Pancreas (tissue), 10 donors: ENCODE results near the gene COL9A2. TPM values are rescaled to one million over a fixed set of nuclear protein-coding genes. Genes with fewer than 3 reads are reported as not detected.

Experiments used
- ATAC-seq, 4 donors: fragments of 200-7000 bp; cut with Tn5 transposase; one replicate each; pipeline versions ENCODE4 v1.8.0 to v1.9.1; 2020; ENCODE audit warnings: mild to moderate bottlenecking in 4 of 4, moderate library complexity in 4 of 4
- DNase-seq, 6 donors: peaks; one replicate each; pipeline ENCODE4 v3.0.0-alpha.2; 2020
- FAIRE-seq: peaks from 2 replicates; lab custom pipeline; 2012; peaks lifted over from hg19 to GRCh38; lab: Jason Lieb, UNC
- H3K27ac ChIP-seq, 4 donors: fragments of 200-600 bp; sonication (generic); 1 replicate in 3 of 4; 2 replicates in 1 of 4; pipeline versions ENCODE4 v1.5.0 to v1.8.0; 2020
- H3K27me3 ChIP-seq, 4 donors: fragments of 200-600 bp; one replicate each; pipeline ENCODE4 v1.8.0; 2021
- H3K36me3 ChIP-seq, 3 donors: fragments of 200-600 bp; sonication (generic) in 1 of 3; one replicate each; pipeline versions ENCODE4 v1.5.0 to v1.8.0; 2020 to 2021
- H3K4me1 ChIP-seq, 3 donors: fragments of 200-600 bp; one replicate each; pipeline ENCODE4 v1.8.0; 2021
- H3K4me3 ChIP-seq, 4 donors: fragments of 200-600 bp; sonication (generic) in 2 of 4; one replicate each; pipeline versions ENCODE4 v1.5.0 to v1.8.0; 2020 to 2021
- H3K9me3 ChIP-seq, 4 donors: fragments of 200-600 bp; one replicate each; pipeline ENCODE4 v1.8.0; 2021
- WGBS, 2 donors: extraction: QIAGEN DNeasy Blood & Tissue Kit; methylation state at CpG; one replicate each; pipeline ENCODE4 v1.1.7; 2013; 5-methylcytosine and 5-hydroxymethylcytosine counted together
- intact Hi-C, 3 donors: fragments of 100-400 bp; cut with DNase I; formaldehyde crosslinking; loops; one replicate each; pipeline versions ENCODE4 v1.11.1 to v1.14.2; 2022
- polyA plus RNA-seq, 2 donors: library from polyadenylated mRNA; stranded (reverse); fragments of 200-250 nt; gene quantifications; one replicate each; pipeline ENCODE4 v1.2.3, GENCODE V29; 2013
- total RNA-seq, 6 donors: library from RNA; stranded (reverse); fragmentation: NEBNext Ultra II Directional in 4 of 6; extraction: Animal tissue kit (Norgen Biotek cat#: 25700) in 4 of 6; gene quantifications; one replicate each; pipeline versions ENCODE4 v1.2.1 to v1.2.4, GENCODE V29; 2021 to 2023
- TF ChIP-seq, protein P1 (sequence below), 4 donors: fragments of 200-600 bp; sonication (generic) in 3 of 4; IDR thresholded peaks; one replicate each; pipeline versions ENCODE4 v1.5.0 to v1.8.0; 2021; ENCODE audit warnings: antibody characterized with exemption in 4 of 4
- donor health status: healthy with polysubstance abuse.
- donor health status: DM: no; HTN: no; CAD: no; lungs with moderate emphysema.
- donor health status: DM: no; HTN: no; CAD: no.
- donor health status: control.
- donor health status: control.
- donor health status: Bipolar disorder and iron deficiency.
- donor health status: DM: yes; HTN: yes; CAD: no.
- donor health status: DM: no; HTN: no; CAD: no.
- donor health status: DM: no; HTN: no; CAD: no.
- donor health status: DM: yes; HTN: yes; CAD: no.

COL9A2 gene
- total and polyA plus RNA-seq, 8 donors = 0.55 to 10.9 (median 2.1) TPM

DNA sequence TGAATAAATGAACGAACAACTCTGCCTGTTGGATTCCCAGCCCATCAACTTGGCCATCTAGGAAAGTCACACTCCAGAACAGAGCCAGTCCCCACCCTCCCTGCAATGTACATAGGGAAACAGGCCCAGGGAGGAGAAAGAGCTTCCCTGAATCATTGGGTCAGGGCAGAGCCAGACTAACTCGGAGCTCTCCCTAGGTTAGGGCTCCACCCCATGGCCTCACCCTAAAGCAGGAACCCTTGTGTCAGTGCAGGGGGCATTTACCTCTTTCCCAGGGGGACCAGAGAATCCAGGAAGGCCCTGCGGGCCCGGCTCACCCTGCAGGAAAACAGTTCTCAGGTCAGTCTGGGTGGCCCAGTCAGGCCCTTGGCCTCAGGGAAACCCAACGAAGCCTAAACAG, 11.6 kb downstream of the COL9A2 start:
- intact Hi-C loops = no loop called here
- Histone ChIP-seq H3K4me3 (no peak overlapping the region), H3K27ac (no peak overlapping the region), H3K4me1 (no peaks in the 10 kb centered on the region), H3K9me3 (no peaks in the 10 kb centered on the region), H3K36me3 (no peaks in the 10 kb centered on the region), H3K27me3 (no peaks in the 10 kb centered on the region)
- FAIRE-seq (no peak), DNase-seq (no peak), ATAC-seq (peak in 3 of 4 donors; percentile 51 to 70 (median 57))
- TF ChIP-seq, protein P1, sequence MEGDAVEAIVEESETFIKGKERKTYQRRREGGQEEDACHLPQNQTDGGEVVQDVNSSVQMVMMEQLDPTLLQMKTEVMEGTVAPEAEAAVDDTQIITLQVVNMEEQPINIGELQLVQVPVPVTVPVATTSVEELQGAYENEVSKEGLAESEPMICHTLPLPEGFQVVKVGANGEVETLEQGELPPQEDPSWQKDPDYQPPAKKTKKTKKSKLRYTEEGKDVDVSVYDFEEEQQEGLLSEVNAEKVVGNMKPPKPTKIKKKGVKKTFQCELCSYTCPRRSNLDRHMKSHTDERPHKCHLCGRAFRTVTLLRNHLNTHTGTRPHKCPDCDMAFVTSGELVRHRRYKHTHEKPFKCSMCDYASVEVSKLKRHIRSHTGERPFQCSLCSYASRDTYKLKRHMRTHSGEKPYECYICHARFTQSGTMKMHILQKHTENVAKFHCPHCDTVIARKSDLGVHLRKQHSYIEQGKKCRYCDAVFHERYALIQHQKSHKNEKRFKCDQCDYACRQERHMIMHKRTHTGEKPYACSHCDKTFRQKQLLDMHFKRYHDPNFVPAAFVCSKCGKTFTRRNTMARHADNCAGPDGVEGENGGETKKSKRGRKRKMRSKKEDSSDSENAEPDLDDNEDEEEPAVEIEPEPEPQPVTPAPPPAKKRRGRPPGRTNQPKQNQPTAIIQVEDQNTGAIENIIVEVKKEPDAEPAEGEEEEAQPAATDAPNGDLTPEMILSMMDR (IDR thresholded peaks at IDR 0.05) = no peak
- WGBS, 2 donors = 75 to 83% methylated on average over 5 of the region's 5 CpGs

GRCh38 chr1:40303790-40304189, 13.3 kb downstream of the COL9A2 start:
- H3K27me3 ChIP-seq = no peaks in the 10 kb centered on the region
- intact Hi-C loops = no loop called here
- H3K4me1 ChIP-seq = no peaks in the 10 kb centered on the region
- H3K9me3 ChIP-seq = no peaks in the 10 kb centered on the region
- FAIRE-seq = no peak
- H3K4me3 ChIP-seq = no peak overlapping the region
- no peak overlapping the region for H3K27ac ChIP-seq
- DNase-seq = no peak
- no peaks in the 10 kb centered on the region for H3K36me3 ChIP-seq
- WGBS, 2 donors = 57 to 65% methylated on average over 20 to 33 of the region's 33 CpGs
- no peak for ATAC-seq
- TF ChIP-seq, protein P1 (IDR thresholded peaks at IDR 0.05) = no peak

GRCh38 chr1:40303051-40303771, 13.9 kb downstream of the COL9A2 start:
- no peaks in the 10 kb centered on the region for H3K27me3 ChIP-seq
- H3K4me3 ChIP-seq = no peak overlapping the region
- no peak for DNase-seq
- no peak overlapping the region for H3K27ac ChIP-seq
- no peaks in the 10 kb centered on the region for H3K4me1 ChIP-seq
- FAIRE-seq = no peak
- no peaks in the 10 kb centered on the region for H3K9me3 ChIP-seq
- TF ChIP-seq, protein P1 (IDR thresholded peaks at IDR 0.05) = no peak
- intact Hi-C loops = no loop called here
- ATAC-seq = no peak
- H3K36me3 ChIP-seq = no peaks in the 10 kb centered on the region
- 70 to 73% methylated on average over 33 to 38 of the region's 38 CpGs for WGBS, 2 donors

DNA sequence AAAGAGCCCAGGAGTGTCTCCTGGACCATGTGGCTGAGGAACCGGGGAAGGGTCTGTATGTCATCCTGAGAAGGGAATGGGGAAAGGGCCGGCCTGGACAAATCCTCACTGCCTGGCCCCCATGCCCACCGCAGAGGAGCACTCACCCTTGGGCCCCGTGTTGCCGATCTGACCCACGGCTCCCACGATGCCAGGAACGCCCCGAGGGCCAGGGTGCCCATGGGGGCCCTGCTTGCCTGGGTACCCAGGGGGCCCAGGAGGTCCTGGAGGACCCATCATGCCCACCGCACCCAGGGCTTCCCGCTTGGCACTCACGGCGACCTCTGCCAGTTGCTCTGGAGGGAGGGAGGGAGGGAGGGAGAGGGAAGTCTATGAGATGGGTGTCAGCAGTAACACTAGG, 14.6 kb downstream of the COL9A2 start:
- ATAC-seq (no peak), FAIRE-seq (no peak), DNase-seq (no peak)
- Histone ChIP-seq H3K27ac (no peak overlapping the region), H3K4me3 (no peak overlapping the region), H3K36me3 (no peaks in the 10 kb centered on the region), H3K27me3 (no peaks in the 10 kb centered on the region), H3K9me3 (no peaks in the 10 kb centered on the region), H3K4me1 (no peaks in the 10 kb centered on the region)
- intact Hi-C loops = no loop called here
- TF ChIP-seq, protein P1 (IDR thresholded peaks at IDR 0.05) = no peak
- WGBS, 2 donors = 82 to 84% methylated on average over 13 of the region's 13 CpGs
